Measurements from ENCODE around the gene MYBPC1. TPM values are rescaled to one million over a fixed set of nuclear protein-coding genes. Genes with fewer than 3 reads are reported as not detected.

Gene MYBPC1
- total RNA-seq, 1 experiment from 2014 or later = not detected

- Mint-ChIP-seq H3K36me3 (ENCODE audit: insufficient read depth in 1 of 3, low read depth in 3 of 3) (peaks cover 0 to 2% (median 0%) of the 10 kb centered on the region in 3 experiments; a peak in 1 of 7 replicates), H3K27me3 (ENCODE audit: low read depth) (peaks cover 26% of the 10 kb centered on the region), H3K4me1 (peaks cover 3 to 4% of the 10 kb centered on the region in 2 experiments), H3K9me3 (peaks cover 0 to 2% of the 10 kb centered on the region in 2 experiments; a peak in 3 of 5 replicates), H3K4me3 (no peak overlapping the region), H3K27ac (no peak overlapping the region)
- Histone ChIP-seq H2BK12ac (ENCODE audit: insufficient read length, low read depth, low read length) (no peak overlapping the region), H2BK5ac (ENCODE audit: insufficient read length, low read length) (no peak overlapping the region), H3K79me1 (ENCODE audit: insufficient read depth, low read depth, low read length, poor library complexity, severe bottlenecking) (no peaks in the 10 kb centered on the region), H3K4me1 (ENCODE audit: insufficient read depth, low read length) (no peaks in the 10 kb centered on the region), H3K23ac (ENCODE audit: insufficient read length, low read depth, low read length) (no peak overlapping the region), H3K9me3 (ENCODE audit: control insufficient read depth, low read depth, low read length) (no peaks in the 10 kb centered on the region), H4K8ac (replicated peaks; ENCODE audit: insufficient read length, low read depth, low read length) (no peak overlapping the region), H3K4me2 (ENCODE audit: insufficient read depth, insufficient read length, low read length) (no peak overlapping the region), H3K56ac (ENCODE audit: insufficient read length, low read depth, low read length) (no peak overlapping the region), H4K91ac (ENCODE audit: insufficient read length, low read depth, low read length) (no peak overlapping the region), H3K4ac (ENCODE audit: low read depth, low read length) (no peak overlapping the region), H4K5ac (ENCODE audit: insufficient read length, low read depth, low read length) (no peak overlapping the region), H3K14ac (ENCODE audit: insufficient read depth, low read length) (no peak overlapping the region), H3K18ac (ENCODE audit: insufficient read length, low read depth, low read length) (no peak overlapping the region), H2BK120ac (ENCODE audit: low read depth, low read length, poor library complexity, severe bottlenecking) (no peak overlapping the region), H2BK20ac (ENCODE audit: low read depth, low read length, poor library complexity, severe bottlenecking) (no peak overlapping the region), H3T11ph (ENCODE audit: low read length) (no peak overlapping the region), H4K20me1 (ENCODE audit: control insufficient read depth, insufficient read depth, insufficient read length) (no peaks in the 10 kb centered on the region), H2AK5ac (ENCODE audit: insufficient read length, low read length) (no peak overlapping the region), H3K27ac (ENCODE audit: insufficient read length, low read depth, low read length) (no peak overlapping the region), H3K79me2 (ENCODE audit: insufficient read depth, low read length) (no peaks in the 10 kb centered on the region), H2AFZ (ENCODE audit: low read length) (no peak overlapping the region), H3K27me3 (ENCODE audit: insufficient read depth, low read length) (no peaks in the 10 kb centered on the region; the same call in 1 of the 2 replicates), H3K9ac (ENCODE audit: extremely low read depth, insufficient read length, low read length) (no peak overlapping the region), H2BK15ac (ENCODE audit: low read depth, low read length) (no peak overlapping the region), H3K23me2 (ENCODE audit: insufficient read length, low read depth, low read length, poor library complexity, severe bottlenecking) (no peaks in the 10 kb centered on the region)
- no peak for TF ChIP-seq CTCF (conservative IDR thresholded peaks at IDR 0.05)
- no CpG with 5 or more reads among the region's 3 CpGs for WGBS (ENCODE audit: extremely low coverage, insufficient read length, low lambda C conversion rate)
- DNase-seq = no peak
Observed at GRCh38 chr12:101637936-101638335, 43.2 kb downstream of the MYBPC1 start.
